ENCODE results near the gene ZNF653. TPM values are rescaled to one million over a fixed set of nuclear protein-coding genes. Genes with fewer than 3 reads are reported as not detected.

Gene ZNF653
- polyA plus RNA-seq, 1 experiment: 2.1 TPM

GRCh38 chr19:11540645-11541044 is 35.0 kb upstream of the ZNF653 start:
- no peak for TF ChIP-seq CTCF (IDR thresholded peaks at IDR 0.05; ENCODE audit: low read depth, low read length)
- ChIA-PET POLR2A (interaction anchor here (0.6 kb wide), 1 partner anchor 1203 kb away, joined by 3 read pairs; no protein-coding TSS in a partner anchor), CTCF (no interaction called here)
- no peak for DNase-seq (ENCODE audit: low read depth, low spot score)
- Histone ChIP-seq H3K27ac (ENCODE audit: low read depth, low read length) (no peak overlapping the region), H3K27me3 (ENCODE audit: control insufficient read depth, insufficient read depth, low read length) (no peaks in the 10 kb centered on the region), H3K9me3 (ENCODE audit: control insufficient read depth, insufficient read depth, low read length) (no peaks in the 10 kb centered on the region), H3K4me3 (ENCODE audit: low read depth, low read length) (no peak overlapping the region; the same call in 1 of the 2 replicates)

GRCh38 chr19:11539495-11540365 is 34.1 kb upstream of the ZNF653 start:
- TF ChIP-seq CTCF (IDR thresholded peaks at IDR 0.05; ENCODE audit: low read depth, low read length): no peak
- no peak for DNase-seq (ENCODE audit: low read depth, low spot score)
- Histone ChIP-seq H3K27ac (ENCODE audit: low read depth, low read length) (peak overlapping the region; percentile 89), H3K9me3 (ENCODE audit: control insufficient read depth, insufficient read depth, low read length) (no peaks in the 10 kb centered on the region), H3K4me3 (ENCODE audit: low read depth, low read length) (peak overlapping the region; percentile 61), H3K27me3 (ENCODE audit: control insufficient read depth, insufficient read depth, low read length) (no peaks in the 10 kb centered on the region)
- ChIA-PET POLR2A (interaction anchor here (0.6 to 1.3 kb wide), 3 partner anchors 11 to 254 kb away, joined by 3 to 7 read pairs (median 4); partner anchors contain the start of genes ECSIT and ELOF1), CTCF (no interaction called here)

GRCh38 chr19:11538232-11539036 is 32.8 kb upstream of the ZNF653 start, which contains the start of gene CNN1:
CNN1 (plus strand) TSS chr19:11538851; CDS start chr19:11538928, 77 bp downstream.
- Histone ChIP-seq H3K9me3 (ENCODE audit: control insufficient read depth, insufficient read depth, low read length) (no peaks in the 10 kb centered on the region), H3K27me3 (ENCODE audit: control insufficient read depth, insufficient read depth, low read length) (no peaks in the 10 kb centered on the region), H3K27ac (ENCODE audit: low read depth, low read length) (peak within 1 kb of the TSS; percentile 89), H3K4me3 (ENCODE audit: low read depth, low read length) (peak within 1 kb of the TSS; percentile 61)
- ChIA-PET POLR2A (interaction anchor here (0.5 to 1.3 kb wide), 3 partner anchors 10 to 131 kb away, joined by 3 to 7 read pairs (median 3); partner anchors contain the start of genes ECSIT and ELOF1), CTCF (interaction anchor here (1.4 kb wide), 1 partner anchor 20 kb away, joined by 3 read pairs; the partner anchor contains the start of gene ELOF1)
- peak; percentile 74 for DNase-seq (ENCODE audit: low read depth, low spot score)
- no peak for TF ChIP-seq CTCF (IDR thresholded peaks at IDR 0.05; ENCODE audit: low read depth, low read length)

GRCh38 chr19:11535792-11536595 is 30.4 kb upstream of the ZNF653 start:
- DNase-seq (ENCODE audit: low read depth, low spot score): peak; percentile 70
- Histone ChIP-seq H3K27ac (ENCODE audit: low read depth, low read length) (peak overlapping the region; percentile 81), H3K9me3 (ENCODE audit: control insufficient read depth, insufficient read depth, low read length) (no peaks in the 10 kb centered on the region), H3K4me3 (ENCODE audit: low read depth, low read length) (peak overlapping the region; percentile 50), H3K27me3 (ENCODE audit: control insufficient read depth, insufficient read depth, low read length) (no peaks in the 10 kb centered on the region)
- CTCF ChIA-PET: interaction anchor here (0.6 to 2.3 kb wide), 25 partner anchors 8 to 1079 kb away, joined by 3 to 22 read pairs (median 5); partner anchors contain the start of gene ELOF1
- peak; percentile 82 for TF ChIP-seq CTCF (IDR thresholded peaks at IDR 0.05; ENCODE audit: low read depth, low read length)
- POLR2A ChIA-PET: interaction anchor here (1.1 kb wide), 2 partner anchors 23 to 155 kb away, joined by 3 read pairs; partner anchors contain the start of gene ELOF1

All from AG04450 (cell line).